Fibroblast of skin of left quadriceps (primary cell): Measurements from ENCODE around the gene TNNI2.
"Not testable (repeated sequence)": the region's sequence is repeated elsewhere in the genome, so short reads cannot be mapped to it uniquely, and the experiment has no call there.

Experiments
- DNase-seq, 2 experiments: peaks; one replicate each; pipeline ENCODE4 v3.0.0-alpha.2; 2013; ENCODE audit warnings: low read depth in 2 of 2

The TNNI2 gene

GRCh38 chr11:1862588-1863351, 24.0 kb downstream of the TNNI2 start:
- DNase-seq = no peak

DNA sequence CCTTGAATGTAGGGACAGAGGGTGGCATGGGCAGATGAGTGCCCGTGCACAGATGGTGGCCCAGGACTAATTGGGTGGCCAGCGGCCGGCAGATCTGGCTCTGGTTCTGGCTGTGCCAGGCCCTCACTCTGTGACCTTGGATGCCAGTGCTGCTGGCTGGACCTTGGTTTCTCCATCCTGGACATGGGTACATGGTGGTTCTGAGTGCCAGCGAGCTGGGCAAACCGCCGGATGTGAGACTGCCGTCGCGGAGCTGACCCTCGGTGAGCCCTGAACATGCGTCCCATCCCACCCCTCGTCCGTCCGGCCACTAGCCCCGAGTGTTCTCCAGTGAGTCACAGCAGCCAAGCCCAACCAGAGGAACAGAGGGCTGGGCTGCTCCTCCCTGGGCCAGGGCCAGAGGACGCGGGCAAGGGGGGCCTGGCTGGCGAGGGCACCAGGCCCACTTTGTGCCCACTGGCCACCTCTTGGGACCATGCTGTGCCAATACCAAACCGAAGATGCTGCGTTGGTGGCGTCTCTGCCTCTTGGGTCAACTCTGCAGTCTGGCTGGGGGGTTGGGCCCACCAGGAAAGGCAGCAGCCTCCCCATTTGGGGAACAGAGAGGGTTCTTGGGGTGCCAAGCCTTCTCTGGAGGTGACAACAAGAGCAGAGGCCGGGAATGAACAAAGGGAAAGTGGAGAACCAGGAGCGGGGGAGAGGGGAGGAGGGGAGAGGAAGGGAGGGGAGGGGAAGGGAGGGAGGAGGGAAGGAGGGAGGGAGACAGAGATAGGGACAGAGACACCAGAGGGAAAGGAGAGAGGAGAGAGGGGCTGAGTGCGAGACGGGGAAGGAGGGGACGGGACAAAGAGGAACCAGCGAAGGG, 24.8 kb downstream of the TNNI2 start:
- peak; percentile 74 to 77 for DNase-seq

GRCh38 chr11:1864231-1864630, 25.4 kb downstream of the TNNI2 start:
- DNase-seq = no peak

GRCh38 chr11:1864831-1865665, 26.3 kb downstream of the TNNI2 start:
- DNase-seq = no peak

DNA sequence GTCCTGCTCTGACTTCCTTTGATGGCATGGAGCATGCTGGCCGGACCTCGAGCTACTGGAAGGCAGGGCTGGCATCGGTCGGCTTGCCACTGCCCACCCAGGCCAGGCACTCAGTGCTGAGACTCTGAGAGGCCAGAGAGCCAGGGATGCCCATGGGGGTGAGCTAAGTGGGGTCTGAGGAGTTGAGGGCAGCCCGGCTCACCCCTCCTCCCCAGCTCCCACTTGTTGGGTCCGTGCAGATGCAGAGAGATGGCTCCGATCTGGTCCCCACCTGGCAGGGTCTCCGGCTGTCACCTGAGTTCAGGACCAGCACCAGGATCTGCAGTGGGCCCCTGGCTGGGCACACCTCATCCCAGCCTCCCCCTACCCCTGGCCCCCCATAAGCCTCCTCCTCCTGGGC, 27.4 kb downstream of the TNNI2 start:
- no peak for DNase-seq

- DNase-seq = no peak
Observed at GRCh38 chr11:1866776-1867175, 28.0 kb downstream of the TNNI2 start.

GRCh38 chr11:1867381-1867780, 28.6 kb downstream of the TNNI2 start:
- DNase-seq = no peak

- no peak for DNase-seq
Observed at GRCh38 chr11:1868056-1868635, 29.4 kb downstream of the TNNI2 start.

- no peak for DNase-seq
Observed at GRCh38 chr11:1868636-1869291, 30.0 kb downstream of the TNNI2 start.

- DNase-seq = no peak
Observed at GRCh38 chr11:1869427-1870325, 30.9 kb downstream of the TNNI2 start.

- no peak for DNase-seq
Observed at GRCh38 chr11:1870326-1870696, 31.5 kb downstream of the TNNI2 start.

DNA sequence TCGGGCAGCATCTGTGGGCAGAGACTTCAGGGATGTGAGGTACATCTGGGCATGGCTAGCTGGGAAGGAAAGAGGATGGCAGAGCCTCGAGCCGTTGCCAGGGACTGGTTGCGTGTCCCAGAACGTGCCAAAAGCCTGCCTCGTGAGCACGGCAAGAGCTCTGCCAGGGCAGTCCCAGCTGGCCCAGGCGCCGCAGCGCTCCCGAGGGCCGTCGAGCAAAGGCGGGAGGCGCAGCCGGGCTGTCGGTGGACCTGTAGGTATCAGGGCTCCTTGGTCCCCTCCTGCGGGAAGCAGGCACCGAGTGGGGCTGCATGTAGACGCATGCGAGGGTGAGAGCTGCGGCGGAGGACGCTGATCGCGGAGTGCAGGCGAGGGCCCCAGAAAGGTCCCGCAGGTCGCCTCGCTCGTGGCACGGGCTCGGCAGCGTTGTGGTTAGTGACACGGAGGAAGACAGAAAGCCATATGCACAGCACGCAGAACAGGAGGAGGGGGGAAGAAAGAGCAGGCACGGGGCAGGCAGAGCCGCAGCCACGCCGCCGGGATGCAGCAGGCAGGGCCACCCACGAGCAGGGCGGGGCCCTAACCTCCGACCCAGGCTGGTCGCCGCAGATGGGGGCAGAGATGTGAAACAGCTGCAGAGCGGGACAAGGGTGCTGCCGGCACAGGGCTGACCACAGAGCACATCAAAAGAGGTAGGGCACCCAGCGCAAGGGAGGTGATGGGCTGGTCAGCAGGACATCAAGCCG, 32.1 kb downstream of the TNNI2 start:
- no peak for DNase-seq

DNA sequence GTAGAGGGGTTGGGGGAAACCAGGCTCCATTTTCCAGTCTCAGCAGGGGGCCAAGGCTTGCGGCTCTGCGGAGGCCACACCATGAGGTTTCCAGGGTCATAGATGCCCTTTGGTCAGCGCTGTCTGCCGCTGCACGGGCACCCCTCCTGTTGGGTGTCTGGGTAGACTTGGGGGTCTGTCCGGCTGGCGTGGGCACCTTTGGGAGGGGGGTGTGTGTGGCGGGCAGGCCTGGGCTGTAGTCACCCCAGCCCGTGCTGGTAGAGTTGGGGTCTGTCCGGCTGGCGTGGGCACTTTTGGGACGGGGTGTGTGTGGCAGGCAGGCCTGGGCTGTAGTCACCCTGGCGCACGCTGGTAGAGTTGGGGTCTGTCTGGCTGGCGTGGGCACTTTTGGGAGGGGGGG, 32.8 kb downstream of the TNNI2 start:
- no peak for DNase-seq

DNA sequence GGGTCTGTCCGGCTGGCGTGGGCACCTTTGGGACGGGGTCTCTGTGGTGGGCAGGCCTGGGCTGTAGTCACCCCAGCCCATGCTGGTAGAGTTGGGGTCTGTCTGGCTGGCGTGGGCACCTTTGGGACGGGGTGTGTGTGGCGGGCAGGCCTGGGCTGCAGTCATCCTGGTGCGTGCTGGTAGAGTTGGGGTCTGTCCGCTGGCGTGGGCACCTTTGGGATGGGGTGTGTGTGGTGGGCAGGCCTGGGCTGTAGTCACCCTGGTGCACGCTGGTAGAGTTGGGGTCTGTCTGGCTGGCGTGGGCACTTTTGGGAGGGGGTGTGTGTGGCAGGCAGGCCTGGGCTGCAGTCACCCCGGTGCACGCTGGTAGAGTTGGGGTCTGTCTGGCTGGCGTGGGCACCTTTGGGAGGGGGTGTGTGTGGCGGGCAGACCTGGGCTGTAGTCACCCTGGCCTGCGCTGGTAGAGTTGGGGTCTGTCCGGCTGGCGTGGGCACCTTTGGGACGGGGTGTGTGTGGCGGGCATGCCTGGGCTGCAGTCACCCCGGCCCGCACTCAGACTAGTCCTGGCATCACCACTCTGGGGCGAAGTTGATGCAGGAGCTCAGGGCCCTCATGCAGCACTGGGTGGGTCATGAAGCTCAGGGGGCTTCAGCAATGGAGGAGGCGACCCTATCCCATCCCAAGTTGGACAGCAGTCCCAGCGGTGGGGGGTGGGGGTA, 33.6 kb downstream of the TNNI2 start:
- DNase-seq = no peak

- DNase-seq = no peak
Observed at GRCh38 chr11:1873048-1873812, 34.4 kb downstream of the TNNI2 start.

- DNase-seq = not testable (repeated sequence)
Observed at GRCh38 chr11:1873813-1874150, 35.0 kb downstream of the TNNI2 start.

- DNase-seq = not testable (repeated sequence)
Observed at GRCh38 chr11:1874441-1875092, 35.8 kb downstream of the TNNI2 start.
